Body of pancreas (tissue), 4 donors: ENCODE data around the gene LITAF. TPM values are rescaled to one million over a fixed set of nuclear protein-coding genes. Genes with fewer than 3 reads are reported as not detected.

Experiments
- ATAC-seq: fragments of 150-250 bp; one replicate; pipeline ENCODE4 v1.9.1; 2016
- DNase-seq, 4 donors: peaks; one replicate each; pipeline ENCODE4 v3.0.0-alpha.2; 2019
- H3K27ac ChIP-seq, 4 donors: fragments of 200-600 bp; sonication (generic); 1 replicate in 3 of 4; 2 replicates in 1 of 4; pipeline versions ENCODE4 v1.5.1 to v1.6.1; 2016 to 2019; ENCODE audit warnings: mild to moderate bottlenecking in 1 of 4, mixed read lengths in 1 of 4, moderate library complexity in 1 of 4
- H3K27me3 ChIP-seq, 2 donors: fragments of 200-600 bp; sonication (generic); one replicate each; pipeline ENCODE4 v1.6.0; 2016; ENCODE audit warnings: mild to moderate bottlenecking in 1 of 2
- H3K36me3 ChIP-seq, 2 donors: fragments of 200-600 bp; sonication (generic); replicated peaks in 1 of 2; 2 replicates each; pipeline ENCODE4 v1.5.1; 2016; ENCODE audit warnings: low read depth in 2 of 2; ENCODE audit not compliant: insufficient read depth in 1 of 2
- H3K4me1 ChIP-seq: fragments of 200-600 bp; sonication (generic); one replicate; pipeline ENCODE4 v1.6.0; 2016
- H3K4me3 ChIP-seq, 2 donors: fragments of 200-600 bp; sonication (generic); 1 replicate in 1 of 2; 2 replicates in 1 of 2; pipeline ENCODE4 v1.5.1; 2016 to 2019
- H3K9me3 ChIP-seq, 3 donors: fragments of 200-600 bp; sonication (generic); 1 replicate in 2 of 3; 2 replicates in 1 of 3; pipeline ENCODE4 v1.5.1; 2016
- POLR2A ChIP-seq, 3 donors: fragments of 450-650 bp; IDR thresholded peaks; one replicate each; pipeline ENCODE4 v1.6.1; 2016; ENCODE audit warnings: antibody characterized with exemption in 3 of 3, mild to moderate bottlenecking in 2 of 3
- WGBS, 2 donors: methylation state at CpG; one replicate each; pipeline ENCODE4 v1.1.5; 2017; 5-methylcytosine and 5-hydroxymethylcytosine counted together
- intact Hi-C: fragments of 100-400 bp; cut with DNase I; formaldehyde crosslinking; loops from one replicate; pipeline ENCODE4 v1.15.1; 2023
- total RNA-seq, 2 donors: library from RNA; depleted of rRNA; stranded (reverse); fragments of >200 nt; gene quantifications; one replicate each; pipeline ENCODE4 v1.1.0, GENCODE V29; 2016
- TF ChIP-seq, protein P1 (sequence below), 7 experiments: fragments of 450-650 bp in 4 of 7; fragments of 200-600 bp in 3 of 7; sonication (generic) in 3 of 7; IDR thresholded peaks; one replicate each; pipeline ENCODE4 v1.5.1; 2016 to 2019; ENCODE audit warnings: antibody characterized with exemption in 7 of 7

The LITAF gene
- total RNA-seq, 2 donors from 2014 or later: 24.9 to 25.7 TPM

DNA sequence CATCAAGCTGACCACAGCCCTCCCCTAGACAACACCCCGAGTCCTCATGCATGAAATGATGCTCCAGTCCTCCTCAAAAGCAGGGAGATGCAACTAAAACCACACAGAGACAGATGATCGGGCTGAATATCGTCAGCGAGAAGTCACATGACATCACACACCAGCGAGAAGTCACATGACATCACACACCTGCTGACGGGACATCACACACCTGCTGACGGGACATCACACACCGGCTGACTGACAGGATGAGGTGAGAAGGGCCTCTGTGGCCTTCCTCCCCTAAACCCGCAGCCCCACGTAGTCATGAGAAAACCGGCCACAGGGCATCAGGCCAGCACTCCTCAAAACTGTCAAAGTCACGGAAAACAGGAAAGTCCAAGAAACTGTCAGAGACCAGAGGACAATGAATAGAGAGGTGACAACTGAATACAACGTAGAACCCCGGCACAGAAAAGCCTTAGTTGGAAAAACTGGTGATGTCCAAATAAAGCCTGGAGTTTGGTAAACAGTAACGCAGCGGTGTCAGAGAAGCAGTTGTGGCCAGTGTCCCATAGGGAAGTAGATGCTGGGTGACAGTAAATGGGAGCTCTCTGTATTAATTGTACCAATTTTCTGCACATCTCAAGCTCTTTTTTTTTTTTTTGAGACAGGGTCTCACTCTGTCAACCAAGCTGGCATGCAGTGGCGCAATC lies 14.3 kb downstream of the LITAF start:
- DNase-seq: no peak
- 44 to 48% methylated on average over 16 to 17 of the region's 17 CpGs for WGBS, 2 donors
- intact Hi-C loops: no loop called here
- Histone ChIP-seq H3K9me3 (no peaks in the 10 kb centered on the region), H3K36me3 (no peaks in the 10 kb centered on the region), H3K4me1 (peaks cover 16% of the 10 kb centered on the region), H3K27ac (peak overlapping the region in 2 of 4 donors; percentile 34 to 46), H3K27me3 (no peaks in the 10 kb centered on the region), H3K4me3 (no peak overlapping the region)
- TF ChIP-seq, protein P1, sequence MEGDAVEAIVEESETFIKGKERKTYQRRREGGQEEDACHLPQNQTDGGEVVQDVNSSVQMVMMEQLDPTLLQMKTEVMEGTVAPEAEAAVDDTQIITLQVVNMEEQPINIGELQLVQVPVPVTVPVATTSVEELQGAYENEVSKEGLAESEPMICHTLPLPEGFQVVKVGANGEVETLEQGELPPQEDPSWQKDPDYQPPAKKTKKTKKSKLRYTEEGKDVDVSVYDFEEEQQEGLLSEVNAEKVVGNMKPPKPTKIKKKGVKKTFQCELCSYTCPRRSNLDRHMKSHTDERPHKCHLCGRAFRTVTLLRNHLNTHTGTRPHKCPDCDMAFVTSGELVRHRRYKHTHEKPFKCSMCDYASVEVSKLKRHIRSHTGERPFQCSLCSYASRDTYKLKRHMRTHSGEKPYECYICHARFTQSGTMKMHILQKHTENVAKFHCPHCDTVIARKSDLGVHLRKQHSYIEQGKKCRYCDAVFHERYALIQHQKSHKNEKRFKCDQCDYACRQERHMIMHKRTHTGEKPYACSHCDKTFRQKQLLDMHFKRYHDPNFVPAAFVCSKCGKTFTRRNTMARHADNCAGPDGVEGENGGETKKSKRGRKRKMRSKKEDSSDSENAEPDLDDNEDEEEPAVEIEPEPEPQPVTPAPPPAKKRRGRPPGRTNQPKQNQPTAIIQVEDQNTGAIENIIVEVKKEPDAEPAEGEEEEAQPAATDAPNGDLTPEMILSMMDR (IDR thresholded peaks at IDR 0.05): no peak
- no peak for TF ChIP-seq POLR2A (IDR thresholded peaks at IDR 0.05)
- no peak for ATAC-seq

DNA sequence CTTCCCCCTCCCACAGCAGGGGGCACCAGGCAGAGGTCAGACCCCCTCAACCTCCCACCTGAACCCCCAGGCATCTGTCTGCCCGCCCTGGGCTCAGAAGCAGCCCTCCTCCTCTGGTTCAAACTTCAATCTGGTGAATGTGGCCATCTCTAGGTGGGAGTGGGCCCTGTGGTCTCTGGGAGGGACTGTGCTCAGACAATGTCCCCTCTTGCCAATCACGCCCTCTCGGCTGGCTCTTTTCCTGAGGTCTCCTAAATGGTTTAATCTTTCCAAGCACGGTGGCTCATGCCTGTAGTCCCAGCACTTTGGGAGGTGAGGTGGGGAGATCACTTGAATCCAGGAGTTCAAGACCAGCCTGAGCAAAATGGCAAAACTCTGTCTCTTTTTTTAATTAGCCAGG lies 15.2 kb downstream of the LITAF start:
- WGBS, 2 donors: 90 to 94% methylated on average over 4 of the region's 4 CpGs
- no peaks in the 10 kb centered on the region for H3K9me3 ChIP-seq
- H3K4me1 ChIP-seq: peaks cover 14% of the 10 kb centered on the region
- H3K4me3 ChIP-seq: no peak overlapping the region
- no peak for DNase-seq
- TF ChIP-seq, protein P1 (IDR thresholded peaks at IDR 0.05): no peak
- no peak for TF ChIP-seq POLR2A (IDR thresholded peaks at IDR 0.05)
- H3K27me3 ChIP-seq: no peaks in the 10 kb centered on the region
- intact Hi-C loops: no loop called here
- H3K36me3 ChIP-seq: no peaks in the 10 kb centered on the region
- no peak for ATAC-seq
- no peak overlapping the region for H3K27ac ChIP-seq

DNA sequence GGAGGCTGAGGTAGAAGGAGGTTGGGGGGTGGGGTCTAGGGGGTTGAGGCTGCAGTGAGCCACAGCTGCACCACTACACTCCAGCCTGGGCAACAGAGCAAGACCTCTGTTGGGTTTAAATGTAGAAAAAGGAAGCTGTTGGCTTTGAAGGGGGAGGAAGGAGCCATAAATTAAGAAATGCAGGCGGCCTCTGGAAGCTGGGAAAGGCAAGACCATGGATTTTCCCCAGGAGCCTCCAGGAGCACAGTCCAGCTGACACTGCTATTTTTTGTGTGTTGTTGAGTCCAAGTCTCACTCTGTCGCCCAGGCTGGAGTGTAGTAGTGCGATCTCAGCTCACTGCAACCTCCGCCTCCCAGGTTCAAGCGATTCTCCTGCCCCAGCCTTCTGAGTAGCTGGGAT lies 15.9 kb downstream of the LITAF start:
- no peaks in the 10 kb centered on the region for H3K9me3 ChIP-seq
- intact Hi-C loops: no loop called here
- 80 to 84% methylated on average over 4 to 5 of the region's 5 CpGs for WGBS, 2 donors
- ATAC-seq: no peak
- H3K27ac ChIP-seq: no peak overlapping the region
- H3K4me3 ChIP-seq: no peak overlapping the region
- no peaks in the 10 kb centered on the region for H3K36me3 ChIP-seq
- TF ChIP-seq POLR2A (IDR thresholded peaks at IDR 0.05): no peak
- TF ChIP-seq, protein P1 (IDR thresholded peaks at IDR 0.05): no peak
- DNase-seq: no peak
- H3K4me1 ChIP-seq: peaks cover 12% of the 10 kb centered on the region
- H3K27me3 ChIP-seq: no peaks in the 10 kb centered on the region

DNA sequence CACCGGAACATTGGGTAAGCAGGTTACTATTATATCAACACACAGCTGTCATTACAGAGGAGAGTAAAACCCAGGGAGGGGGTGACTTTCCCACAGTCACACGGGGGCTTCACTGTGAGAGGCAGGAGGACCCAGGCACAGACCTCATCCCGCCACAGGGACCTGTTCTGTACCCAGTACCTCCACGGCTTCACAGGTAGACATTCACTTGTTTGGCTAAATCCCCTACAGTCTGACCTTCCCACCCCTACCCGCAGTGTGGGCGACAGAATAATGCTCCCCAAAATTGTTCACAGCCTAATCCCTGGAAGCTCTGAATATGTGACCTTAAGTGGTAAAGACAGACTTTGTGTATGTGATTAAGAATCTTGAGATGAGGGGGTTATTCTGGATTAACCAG lies 16.5 kb downstream of the LITAF start:
- WGBS, 2 donors: 94 to 98% methylated on average over 6 of the region's 6 CpGs
- no peak for TF ChIP-seq POLR2A (IDR thresholded peaks at IDR 0.05)
- TF ChIP-seq, protein P1 (IDR thresholded peaks at IDR 0.05): no peak
- DNase-seq (no peak), ATAC-seq (no peak)
- H3K27ac ChIP-seq: no peak overlapping the region
- no peaks in the 10 kb centered on the region for H3K27me3 ChIP-seq
- intact Hi-C loops: no loop called here
- peaks cover 12% of the 10 kb centered on the region for H3K4me1 ChIP-seq
- H3K4me3 ChIP-seq: no peak overlapping the region
- H3K36me3 ChIP-seq: no peaks in the 10 kb centered on the region
- H3K9me3 ChIP-seq: no peaks in the 10 kb centered on the region

DNA sequence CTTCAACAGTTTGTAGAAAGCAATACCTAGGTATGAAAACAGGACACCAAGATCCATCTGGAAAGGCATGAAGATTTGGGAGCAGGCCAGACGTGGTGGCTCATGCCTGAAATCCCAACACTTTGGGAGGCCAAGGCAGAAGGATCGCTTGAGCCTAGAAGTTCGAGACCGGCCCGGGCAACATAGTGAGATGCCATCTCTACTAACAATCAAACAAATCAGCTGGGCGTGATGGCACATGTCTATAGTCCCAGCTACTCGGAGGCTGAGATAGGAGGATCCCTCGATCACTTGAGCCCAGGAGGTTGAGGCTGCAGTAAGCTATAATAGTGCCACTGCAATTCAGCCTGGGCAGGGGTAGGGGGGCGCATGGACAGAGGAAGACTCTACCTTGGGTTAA lies 20.3 kb downstream of the LITAF start:
- Histone ChIP-seq H3K27ac (no peak overlapping the region), H3K4me1 (peaks cover 33% of the 10 kb centered on the region), H3K9me3 (no peaks in the 10 kb centered on the region), H3K27me3 (no peaks in the 10 kb centered on the region), H3K4me3 (no peak overlapping the region), H3K36me3 (no peaks in the 10 kb centered on the region)
- 90 to 98% methylated on average over 9 of the region's 9 CpGs for WGBS, 2 donors
- ATAC-seq: no peak
- DNase-seq: no peak
- TF ChIP-seq, protein P1 (IDR thresholded peaks at IDR 0.05): no peak
- no peak for TF ChIP-seq POLR2A (IDR thresholded peaks at IDR 0.05)
- intact Hi-C loops: no loop called here
